Measurements from ENCODE around the gene INPP5A.

DNA sequence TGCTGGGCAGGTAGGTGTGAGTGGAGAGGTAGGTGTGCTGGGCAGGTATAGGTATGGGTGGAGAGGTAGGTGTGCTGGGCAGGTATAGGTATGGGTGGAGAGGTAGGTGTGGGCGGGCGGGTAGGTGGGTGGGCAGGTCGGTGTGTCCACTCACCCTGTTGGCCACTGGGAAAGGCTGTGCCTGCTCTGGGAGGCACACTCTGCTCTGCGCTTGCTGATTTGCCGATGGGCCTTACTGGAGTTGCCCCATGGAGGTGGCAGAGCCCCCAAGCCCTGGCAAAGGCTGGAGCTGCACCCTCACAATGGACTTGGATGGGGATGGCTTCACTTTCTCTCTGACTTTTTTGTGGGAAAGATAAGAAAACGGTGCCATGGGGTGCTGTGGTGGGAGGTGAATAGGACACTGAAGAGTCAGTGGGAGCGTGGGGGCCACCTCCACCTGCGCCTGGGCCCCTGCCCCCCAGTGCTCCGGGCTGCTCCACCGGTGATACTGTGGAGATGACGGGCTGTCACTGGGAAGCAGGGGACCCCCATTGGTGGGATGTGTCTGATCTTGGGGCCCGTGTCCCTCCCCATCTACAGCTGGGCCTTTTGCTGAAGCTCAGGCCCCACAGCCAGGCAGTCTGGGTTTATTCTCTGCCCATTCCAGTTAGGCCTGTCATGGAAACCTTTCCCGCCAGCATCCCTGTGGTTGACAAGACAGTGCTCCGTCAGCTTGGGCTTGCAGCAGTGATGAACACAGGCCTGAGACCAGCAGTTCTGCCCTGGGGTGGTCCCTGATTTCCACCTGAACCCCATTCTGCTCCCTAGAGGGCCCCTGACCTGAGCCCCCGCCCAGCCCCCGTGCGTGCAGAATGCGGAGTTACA, 173.4 kb downstream of the INPP5A start:
- TF ChIP-seq POLR2AphosphoS5 (IDR thresholded peaks at IDR 0.05; ENCODE audit: low read depth, low read length) = no peak
- no peak for TF ChIP-seq POLR2A (IDR thresholded peaks at IDR 0.05; ENCODE audit: low read depth, low read length)
- TF ChIP-seq TAF1 (IDR thresholded peaks at IDR 0.05; ENCODE audit: low read depth, low read length) = no peak
- no peak for TF ChIP-seq PAX5 (IDR thresholded peaks at IDR 0.05; ENCODE audit: insufficient read depth, low read length, severe bottlenecking)
- no peak for TF ChIP-seq POU2F2 (IDR thresholded peaks at IDR 0.05; ENCODE audit: low read depth, low read length)
- TF ChIP-seq SPI1 (IDR thresholded peaks at IDR 0.05; ENCODE audit: low read depth, low read length) = no peak
